Body of pancreas (tissue), 4 donors: ENCODE measurements around the gene RPL10A. TPM values are rescaled to one million over a fixed set of nuclear protein-coding genes. Genes with fewer than 3 reads are reported as not detected.
"Not testable (repeated sequence)": the region's sequence is repeated elsewhere in the genome, so short reads cannot be mapped to it uniquely, and the experiment has no call there.

Experiments
- ATAC-seq: fragments of 150-250 bp; one replicate; pipeline ENCODE4 v1.9.1; 2016
- DNase-seq, 4 donors: peaks; one replicate each; pipeline ENCODE4 v3.0.0-alpha.2; 2019
- H3K27ac ChIP-seq, 4 donors: fragments of 200-600 bp; sonication (generic); 1 replicate in 3 of 4; 2 replicates in 1 of 4; pipeline versions ENCODE4 v1.5.1 to v1.6.1; 2016 to 2019; ENCODE audit warnings: mild to moderate bottlenecking in 1 of 4, mixed read lengths in 1 of 4, moderate library complexity in 1 of 4
- H3K27me3 ChIP-seq, 2 donors: fragments of 200-600 bp; sonication (generic); one replicate each; pipeline ENCODE4 v1.6.0; 2016; ENCODE audit warnings: mild to moderate bottlenecking in 1 of 2
- H3K36me3 ChIP-seq, 2 donors: fragments of 200-600 bp; sonication (generic); replicated peaks in 1 of 2; 2 replicates each; pipeline ENCODE4 v1.5.1; 2016; ENCODE audit warnings: low read depth in 2 of 2; ENCODE audit not compliant: insufficient read depth in 1 of 2
- H3K4me1 ChIP-seq: fragments of 200-600 bp; sonication (generic); one replicate; pipeline ENCODE4 v1.6.0; 2016
- H3K4me3 ChIP-seq, 2 donors: fragments of 200-600 bp; sonication (generic); 1 replicate in 1 of 2; 2 replicates in 1 of 2; pipeline ENCODE4 v1.5.1; 2016 to 2019
- H3K9me3 ChIP-seq, 3 donors: fragments of 200-600 bp; sonication (generic); 1 replicate in 2 of 3; 2 replicates in 1 of 3; pipeline ENCODE4 v1.5.1; 2016
- POLR2A ChIP-seq, 3 donors: fragments of 450-650 bp; IDR thresholded peaks; one replicate each; pipeline ENCODE4 v1.6.1; 2016; ENCODE audit warnings: antibody characterized with exemption in 3 of 3, mild to moderate bottlenecking in 2 of 3
- WGBS, 2 donors: methylation state at CpG; one replicate each; pipeline ENCODE4 v1.1.5; 2017; 5-methylcytosine and 5-hydroxymethylcytosine counted together
- intact Hi-C: fragments of 100-400 bp; cut with DNase I; formaldehyde crosslinking; loops from one replicate; pipeline ENCODE4 v1.15.1; 2023
- total RNA-seq, 2 donors: library from RNA; depleted of rRNA; stranded (reverse); fragments of >200 nt; gene quantifications; one replicate each; pipeline ENCODE4 v1.1.0, GENCODE V29; 2016
- TF ChIP-seq, protein P1 (sequence below), 7 experiments: fragments of 450-650 bp in 4 of 7; fragments of 200-600 bp in 3 of 7; sonication (generic) in 3 of 7; IDR thresholded peaks; one replicate each; pipeline ENCODE4 v1.5.1; 2016 to 2019; ENCODE audit warnings: antibody characterized with exemption in 7 of 7

RPL10A gene
- total RNA-seq, 2 donors from 2014 or later: 563 to 782 TPM

DNA sequence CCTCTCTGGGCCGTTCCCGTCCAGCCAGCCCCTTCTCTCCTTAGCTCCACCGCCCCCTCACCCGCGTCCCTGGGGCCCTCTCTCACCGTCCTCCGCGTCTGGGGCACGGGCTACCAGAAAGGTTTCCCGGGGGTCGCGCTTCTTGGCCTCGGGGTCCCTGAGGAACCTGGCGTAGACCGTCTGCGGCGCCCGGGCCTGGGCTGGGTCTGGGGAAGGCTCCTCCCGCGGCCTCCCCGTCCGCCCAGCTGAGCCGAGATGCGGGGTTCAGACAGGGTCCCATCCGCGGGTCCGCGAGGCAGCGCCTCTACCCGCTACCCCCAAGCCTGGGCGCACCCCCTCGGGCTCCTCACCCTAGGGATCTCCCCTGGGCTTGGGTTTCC lies 43.4 kb downstream of the RPL10A start:
- TF ChIP-seq, protein P1, sequence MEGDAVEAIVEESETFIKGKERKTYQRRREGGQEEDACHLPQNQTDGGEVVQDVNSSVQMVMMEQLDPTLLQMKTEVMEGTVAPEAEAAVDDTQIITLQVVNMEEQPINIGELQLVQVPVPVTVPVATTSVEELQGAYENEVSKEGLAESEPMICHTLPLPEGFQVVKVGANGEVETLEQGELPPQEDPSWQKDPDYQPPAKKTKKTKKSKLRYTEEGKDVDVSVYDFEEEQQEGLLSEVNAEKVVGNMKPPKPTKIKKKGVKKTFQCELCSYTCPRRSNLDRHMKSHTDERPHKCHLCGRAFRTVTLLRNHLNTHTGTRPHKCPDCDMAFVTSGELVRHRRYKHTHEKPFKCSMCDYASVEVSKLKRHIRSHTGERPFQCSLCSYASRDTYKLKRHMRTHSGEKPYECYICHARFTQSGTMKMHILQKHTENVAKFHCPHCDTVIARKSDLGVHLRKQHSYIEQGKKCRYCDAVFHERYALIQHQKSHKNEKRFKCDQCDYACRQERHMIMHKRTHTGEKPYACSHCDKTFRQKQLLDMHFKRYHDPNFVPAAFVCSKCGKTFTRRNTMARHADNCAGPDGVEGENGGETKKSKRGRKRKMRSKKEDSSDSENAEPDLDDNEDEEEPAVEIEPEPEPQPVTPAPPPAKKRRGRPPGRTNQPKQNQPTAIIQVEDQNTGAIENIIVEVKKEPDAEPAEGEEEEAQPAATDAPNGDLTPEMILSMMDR (IDR thresholded peaks at IDR 0.05): no peak
- no peak for TF ChIP-seq POLR2A (IDR thresholded peaks at IDR 0.05)
- Histone ChIP-seq H3K27ac (no peak overlapping the region), H3K4me1 (no peaks in the 10 kb centered on the region), H3K4me3 (no peak overlapping the region), H3K27me3 (peaks cover 0 to 5% of the 10 kb centered on the region in 2 donors), H3K9me3 (no peaks in the 10 kb centered on the region), H3K36me3 (no peaks in the 10 kb centered on the region)
- DNase-seq (no peak), ATAC-seq (no peak)
- intact Hi-C loops: no loop called here
- WGBS, 2 donors: 16 to 34% methylated on average over 8 to 23 of the region's 32 CpGs

DNA sequence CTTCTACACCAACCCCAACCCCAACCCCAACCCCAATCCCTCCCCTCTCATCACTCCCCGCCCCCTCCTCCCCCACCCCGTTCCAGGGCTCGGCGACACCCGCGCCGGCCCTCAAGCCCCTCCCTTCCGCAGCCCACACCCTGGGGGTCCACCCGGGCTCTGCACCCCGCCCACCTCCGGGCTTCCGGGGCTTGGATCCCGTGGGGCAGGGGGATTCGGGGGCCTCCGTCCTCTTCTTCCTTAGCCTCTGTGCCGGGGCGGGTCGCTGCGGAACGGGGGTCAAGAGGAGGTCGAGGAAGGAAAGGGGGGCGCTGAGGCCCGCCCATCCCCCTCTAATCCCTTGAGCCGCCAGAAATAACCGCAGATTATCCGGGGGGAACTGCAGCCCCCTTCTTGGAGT lies 43.8 kb downstream of the RPL10A start:
- H3K4me1 ChIP-seq: no peaks in the 10 kb centered on the region
- 16 to 17% methylated on average over 11 to 16 of the region's 26 CpGs for whole genome bisulfite sequencing, 2 donors
- intact Hi-C loops: no loop called here
- peaks cover 0 to 5% of the 10 kb centered on the region in 2 donors for H3K27me3 ChIP-seq
- no peaks in the 10 kb centered on the region for H3K9me3 ChIP-seq
- DNase-seq (no peak), ATAC-seq (no peak)
- TF ChIP-seq, protein P1 (IDR thresholded peaks at IDR 0.05): no peak
- TF ChIP-seq POLR2A (IDR thresholded peaks at IDR 0.05): no peak
- no peaks in the 10 kb centered on the region for H3K36me3 ChIP-seq
- H3K27ac ChIP-seq: no peak overlapping the region
- no peak overlapping the region for H3K4me3 ChIP-seq

DNA sequence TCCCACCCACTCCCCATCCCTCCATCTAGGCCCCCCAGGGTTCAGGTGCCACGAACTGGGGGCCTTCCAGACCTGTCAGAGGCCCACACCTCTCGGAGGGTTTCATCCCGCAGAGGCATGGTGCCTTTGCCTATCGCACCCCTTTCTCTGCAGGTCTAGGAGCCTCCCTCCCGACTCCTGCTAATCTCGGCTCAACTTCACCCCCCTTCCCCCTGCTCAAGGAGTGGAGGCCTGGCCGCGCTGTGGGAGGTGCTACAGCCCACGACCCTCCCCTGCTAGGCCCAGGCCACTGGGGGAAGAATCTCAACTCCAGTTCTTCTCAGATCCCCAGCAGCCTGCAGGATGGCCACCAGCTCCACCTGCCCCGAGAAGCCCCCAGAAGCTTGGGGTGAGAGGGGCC lies 44.5 kb downstream of the RPL10A start, which contains the start of gene TULP1:
Gene TULP1, minus strand, starts transcription at position 157 of the 400 bp plus-strand sequence. Its CDS starts 38 bp downstream, at position 119.
- Histone ChIP-seq H3K27me3 (peaks cover 0 to 5% of the 10 kb centered on the region in 2 donors), H3K4me1 (no peaks in the 10 kb centered on the region), H3K9me3 (no peaks in the 10 kb centered on the region), H3K27ac (no peak within 1 kb of the TSS), H3K4me3 (no peak within 1 kb of the TSS), H3K36me3 (no peaks in the 10 kb centered on the region)
- DNase-seq (no peak), ATAC-seq (no peak)
- intact Hi-C loops: no loop called here
- 82 to 83% methylated on average over 7 to 10 of the region's 10 CpGs for WGBS, 2 donors
- TF ChIP-seq, protein P1 (IDR thresholded peaks at IDR 0.05): no peak
- TF ChIP-seq POLR2A (IDR thresholded peaks at IDR 0.05): no peak

GRCh38 chr6:35514587-35514986 lies 46.4 kb downstream of the RPL10A start:
- ATAC-seq: no peak
- WGBS, 2 donors: 73% methylated on average over 4 of the region's 4 CpGs
- H3K27me3 ChIP-seq: peaks cover 0 to 5% of the 10 kb centered on the region in 2 donors

GRCh38 chr6:35515939-35516338 lies 47.7 kb downstream of the RPL10A start:
- H3K9me3 ChIP-seq, H3K27me3 ChIP-seq, H3K27ac ChIP-seq, H3K4me1 ChIP-seq, H3K4me3 ChIP-seq, H3K36me3 ChIP-seq, DNase-seq, intact Hi-C loops, ATAC-seq: not testable (repeated sequence)
- 84 to 88% methylated on average over 6 of the region's 6 CpGs for WGBS, 2 donors

More at GRCh38 chr6:35514587-35514986, 46.4 kb downstream of the RPL10A start:
- TF ChIP-seq, protein P1 (IDR thresholded peaks at IDR 0.05): no peak
- TF ChIP-seq POLR2A (IDR thresholded peaks at IDR 0.05): no peak
- Histone ChIP-seq H3K36me3 (no peaks in the 10 kb centered on the region), H3K9me3 (no peaks in the 10 kb centered on the region), H3K4me3 (no peak overlapping the region), H3K27ac (no peak overlapping the region), H3K4me1 (no peaks in the 10 kb centered on the region)
- intact Hi-C loops: no loop called here
- no peak for DNase-seq
